HPDE6-E6E7 (cell line): ENCODE measurements around the gene FSTL4.
A peak's percentile ranks its signal among the peaks of the same experiment; 100 is the strongest.

Experiments used
- DNase-seq: peaks from one replicate; pipeline ENCODE4 v3.0.0; 2011; ENCODE audit warnings: missing footprints; ENCODE audit errors: extremely low spot score

Gene FSTL4

GRCh38 chr5:133478199-133478985 lies 133.9 kb downstream of the FSTL4 start:
- no peak for DNase-seq

GRCh38 chr5:133475986-133476385 lies 136.4 kb downstream of the FSTL4 start:
- no peak for DNase-seq

DNA sequence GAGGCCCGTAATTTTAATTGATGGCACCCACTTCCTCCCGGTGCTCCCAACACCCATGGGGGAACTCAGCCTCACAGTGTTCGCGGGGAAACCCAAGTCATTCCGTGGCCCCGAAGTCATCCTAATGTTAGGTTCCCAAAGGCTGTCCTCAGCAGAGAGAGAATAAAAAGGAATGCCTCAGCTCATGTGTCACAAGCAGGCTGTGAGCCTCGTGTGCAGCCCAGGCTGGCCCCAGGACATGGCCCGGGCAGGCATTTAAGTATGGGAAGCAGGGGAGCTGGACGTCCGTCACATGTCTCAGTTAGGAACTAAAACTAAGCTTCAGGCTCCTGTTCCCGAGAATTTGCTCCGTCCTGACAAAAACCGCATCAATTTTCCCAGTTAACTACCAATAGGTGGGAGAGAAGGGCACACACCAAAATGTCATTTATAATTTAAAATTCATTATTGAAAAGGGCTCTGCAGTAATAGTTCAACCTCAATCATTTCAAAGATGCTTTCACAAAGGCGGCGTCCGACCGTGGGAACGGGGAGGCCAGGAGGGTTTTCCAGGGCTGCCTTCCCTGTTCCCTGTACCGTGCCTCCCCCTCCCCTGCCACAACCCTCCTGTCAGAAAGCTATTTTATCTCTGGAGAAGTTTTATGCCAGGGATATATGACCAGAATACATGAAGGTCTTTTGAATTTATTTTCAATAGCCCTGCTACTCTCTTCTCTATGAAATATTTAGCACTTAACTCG lies 137.3 kb downstream of the FSTL4 start:
- DNase-seq: no peak

GRCh38 chr5:133473291-133473690 lies 139.1 kb downstream of the FSTL4 start:
- DNase-seq: no peak

DNA sequence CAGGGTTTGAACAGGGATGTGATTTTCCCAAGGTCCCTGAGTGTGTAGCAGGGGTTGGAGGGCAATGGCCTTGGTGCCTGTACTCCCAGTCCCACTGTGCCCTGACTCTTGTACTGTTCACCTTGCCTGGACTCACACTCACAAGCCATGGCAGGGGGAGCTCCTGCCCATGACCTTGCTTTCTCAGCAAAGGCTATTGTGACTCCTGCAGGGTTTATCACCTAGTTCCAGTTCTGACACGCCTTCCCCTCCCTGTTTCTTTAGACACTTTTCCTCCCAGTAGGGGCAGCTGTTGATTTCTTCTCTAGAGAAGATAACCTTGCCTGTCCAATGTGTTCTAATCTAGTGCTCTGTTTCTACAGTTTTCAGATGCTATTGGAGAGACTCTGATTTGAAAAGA lies 139.5 kb downstream of the FSTL4 start:
- peak; percentile 27 for DNase-seq

- DNase-seq: no peak
These were observed 140.6 kb downstream of the FSTL4 start for GRCh38 chr5:133471699-133472098.

DNA sequence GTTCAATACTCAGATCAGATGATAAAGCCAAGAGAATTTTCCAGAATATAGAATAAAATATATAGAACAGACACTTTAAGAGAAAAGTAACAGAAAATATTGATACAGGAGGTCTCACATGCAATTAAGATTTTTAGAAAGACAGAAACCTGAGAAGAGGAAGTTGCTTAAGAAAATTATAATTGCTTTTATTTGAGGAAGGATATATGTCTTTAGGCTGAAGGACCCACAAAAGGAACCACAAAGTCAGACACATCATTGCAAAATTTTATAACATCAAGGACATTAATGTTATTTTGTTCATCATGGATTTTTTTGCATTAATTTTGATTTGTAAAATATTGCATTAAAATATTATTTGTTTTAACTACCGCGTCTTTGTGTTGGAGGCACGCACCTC lies 141.5 kb downstream of the FSTL4 start:
- no peak for DNase-seq

DNA sequence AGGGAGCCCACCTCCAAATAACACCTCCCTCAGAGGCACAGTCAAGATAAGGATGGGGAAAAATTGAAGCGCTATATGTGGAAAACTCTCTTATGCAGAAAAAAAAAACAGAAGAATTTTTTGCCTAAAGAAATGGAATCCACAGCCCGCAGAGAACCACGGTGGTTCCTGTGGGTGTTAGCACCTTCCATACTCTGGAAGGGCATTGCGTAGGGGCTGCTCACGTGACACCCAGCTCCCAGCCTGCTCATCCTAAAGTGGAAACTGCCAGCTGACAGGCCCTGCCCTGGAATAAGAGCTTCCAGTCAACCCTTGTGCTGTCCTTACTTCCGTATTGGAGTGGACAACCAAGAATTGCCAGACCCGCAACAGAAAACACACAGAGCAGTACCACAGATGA lies 142.5 kb downstream of the FSTL4 start:
- DNase-seq: no peak

DNA sequence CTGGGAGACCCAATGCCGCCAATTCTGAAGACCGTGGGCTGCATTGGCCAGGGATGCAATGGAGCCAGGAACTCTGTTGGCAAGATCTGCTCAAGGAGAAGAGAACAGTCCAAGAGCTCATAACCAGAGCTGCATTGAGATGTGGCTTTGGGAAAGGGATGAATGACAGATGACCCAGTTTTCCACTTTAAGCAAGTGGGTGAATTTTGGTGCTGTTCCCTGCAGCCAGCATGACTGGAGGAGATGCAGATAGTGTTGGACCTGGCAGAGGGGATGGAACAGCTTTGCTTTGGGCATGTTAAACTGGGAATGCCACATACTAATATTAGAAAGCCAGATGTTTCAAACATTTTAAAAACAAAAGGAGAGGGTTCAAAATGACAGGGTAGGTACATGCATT lies 143.1 kb downstream of the FSTL4 start:
- no peak for DNase-seq

GRCh38 chr5:133468596-133468995 lies 143.7 kb downstream of the FSTL4 start:
- DNase-seq: no peak

GRCh38 chr5:133467826-133468463 lies 144.4 kb downstream of the FSTL4 start:
- no peak for DNase-seq

GRCh38 chr5:133467335-133467779 lies 145.0 kb downstream of the FSTL4 start:
- DNase-seq: no peak

DNA sequence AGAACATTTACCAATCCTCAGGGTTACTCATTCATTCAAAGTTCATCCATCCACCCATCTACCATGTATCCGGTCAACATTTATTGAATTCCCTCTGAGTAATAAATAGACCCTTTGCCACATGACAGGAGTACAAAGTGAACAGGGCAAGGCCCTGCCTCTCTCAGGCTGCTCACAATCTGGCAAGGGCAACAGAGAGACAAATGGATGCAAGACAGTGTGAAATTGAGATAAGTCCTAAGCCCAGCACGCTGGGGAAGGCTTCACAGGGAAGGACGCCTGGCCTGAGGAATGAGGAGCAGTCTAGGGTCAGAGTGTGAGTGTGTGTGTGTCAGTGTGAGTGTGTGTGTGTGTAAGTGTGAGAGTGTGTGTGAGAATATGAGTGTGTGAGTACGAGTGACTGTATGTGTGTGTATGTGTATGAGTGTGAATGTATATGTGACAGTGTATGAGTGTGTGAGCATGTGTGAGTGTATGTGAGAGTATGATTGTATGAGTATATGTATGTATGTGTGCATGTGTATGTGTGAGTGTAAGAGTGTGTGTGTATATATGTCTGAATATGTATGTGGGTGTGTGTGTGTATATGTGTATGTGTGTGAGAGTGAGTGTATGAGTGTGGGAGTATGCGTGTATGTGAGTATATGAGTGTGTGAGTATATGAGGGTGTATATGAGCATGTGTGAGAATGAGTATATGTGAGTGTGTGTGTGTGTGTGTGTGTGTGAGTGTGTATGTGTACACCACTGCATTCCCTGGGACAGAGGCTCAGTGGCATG lies 145.6 kb downstream of the FSTL4 start:
- DNase-seq: no peak

GRCh38 chr5:133464013-133464412 lies 148.3 kb downstream of the FSTL4 start:
- no peak for DNase-seq

DNA sequence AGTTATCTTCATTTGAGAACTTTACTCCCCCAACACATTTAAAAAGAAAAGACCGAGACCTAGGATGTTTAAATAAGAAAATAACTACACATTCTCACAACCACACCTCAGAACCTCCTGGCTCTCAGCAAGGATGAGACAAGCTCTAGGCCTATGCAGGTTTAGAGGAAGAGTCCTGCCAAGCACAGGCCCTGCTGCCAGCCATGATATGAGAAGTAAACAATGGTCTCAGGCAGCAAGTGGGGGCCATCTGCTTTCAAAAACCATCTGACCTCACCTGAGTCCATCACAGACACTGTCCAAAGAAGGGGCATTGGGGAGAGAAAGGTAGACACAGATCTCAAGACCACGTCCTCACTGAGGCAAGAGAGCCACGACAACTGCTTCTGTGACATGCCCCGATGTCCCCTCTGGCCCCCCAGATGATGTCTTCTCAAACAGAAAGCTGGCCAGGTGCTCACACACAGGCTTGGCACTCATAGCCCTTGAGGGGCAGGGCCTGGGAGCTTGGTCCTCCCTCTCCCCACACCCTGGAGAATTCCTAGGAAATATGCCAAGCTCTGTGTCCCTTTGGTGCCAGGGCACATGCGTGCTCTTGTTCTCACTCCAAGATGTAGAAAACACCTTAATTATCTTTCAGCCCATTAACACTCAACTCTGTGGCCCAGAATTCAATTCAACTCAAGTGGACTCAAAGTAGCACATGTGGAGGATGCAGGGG lies 150.4 kb downstream of the FSTL4 start:
- no peak for DNase-seq

- peak; percentile 79 for DNase-seq
These were observed 152.1 kb downstream of the FSTL4 start for GRCh38 chr5:133460172-133460758.

- DNase-seq: no peak
These were observed 152.7 kb downstream of the FSTL4 start for GRCh38 chr5:133459474-133460160.

DNA sequence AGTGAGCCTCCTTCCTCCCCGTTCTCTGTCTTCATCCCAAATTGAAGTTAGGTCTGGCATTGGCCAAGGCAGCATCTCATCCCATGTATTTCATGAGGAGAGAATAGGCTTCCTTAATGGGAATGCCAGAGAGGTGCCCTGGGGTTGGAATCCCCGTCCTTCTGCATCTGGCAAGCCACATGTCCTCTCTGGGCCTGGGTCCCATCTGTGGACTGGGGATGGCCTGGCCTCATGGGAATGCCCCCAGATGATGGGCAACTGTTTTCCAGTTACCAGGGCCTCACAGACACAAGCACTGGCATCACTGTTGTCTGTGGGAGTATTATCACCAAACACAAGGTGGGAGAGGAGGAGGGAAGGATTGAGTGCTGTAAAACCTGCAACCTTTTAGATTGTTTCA lies 153.9 kb downstream of the FSTL4 start:
- no peak for DNase-seq

DNA sequence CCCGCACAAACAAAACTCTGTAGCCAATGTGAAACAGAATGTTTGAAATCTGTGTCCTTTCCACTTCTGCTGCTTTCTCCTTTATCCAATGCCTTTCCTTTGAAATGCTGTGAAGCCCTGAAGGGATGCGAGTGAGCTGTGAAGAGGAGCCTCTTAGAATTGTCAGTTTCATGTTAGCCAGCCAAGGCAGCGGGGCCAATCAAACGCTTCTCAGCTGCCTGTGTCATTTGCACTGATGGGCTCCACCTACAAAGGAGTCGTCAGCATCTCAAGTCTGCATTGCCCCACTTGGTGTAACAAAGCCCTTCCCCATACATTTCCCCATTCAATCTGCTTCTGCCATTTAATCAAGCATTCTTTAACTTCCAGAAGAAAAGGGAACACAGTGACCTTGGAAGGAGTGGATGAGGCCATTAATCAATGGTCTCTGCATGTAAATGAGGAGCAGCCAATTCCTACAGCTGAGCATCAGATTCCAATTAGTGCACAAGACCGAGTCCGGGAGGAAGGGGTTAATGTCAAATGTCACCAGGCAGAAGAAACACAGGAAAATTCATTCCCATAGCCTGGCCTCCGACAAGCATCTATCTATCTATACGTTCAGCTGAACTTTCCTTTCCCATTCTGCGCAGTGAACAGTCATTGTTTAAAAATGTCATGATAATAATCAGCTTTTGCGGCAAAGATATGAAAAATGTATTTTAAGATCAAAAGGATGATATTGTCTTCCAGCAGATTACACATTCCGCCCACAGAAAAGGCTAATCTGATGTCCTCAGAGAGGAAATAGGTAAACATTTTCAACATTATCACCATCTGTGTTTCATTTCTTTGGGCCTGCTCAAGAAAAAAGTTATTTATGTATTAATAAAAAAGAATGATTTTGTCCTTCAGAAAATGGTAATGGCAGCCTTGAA lies 154.6 kb downstream of the FSTL4 start:
- no peak for DNase-seq
